Nephron progenitor cell (in vitro differentiated cells): ENCODE results near the gene PARD3.
A peak's percentile ranks its signal among the peaks of the same experiment; 100 is the strongest.
"Not testable (repeated sequence)": the region's sequence is repeated elsewhere in the genome, so short reads cannot be mapped to it uniquely, and the experiment has no call there.

Experiments
- DNase-seq: peaks from one replicate; pipeline ENCODE4 v3.0.0; 2021
- H3K27ac Mint-ChIP-seq: 2 replicates; pipeline ENCODE4 v1.8.0; 2021; ENCODE audit warnings: mild to moderate bottlenecking, moderate library complexity, mixed read lengths
- H3K27me3 Mint-ChIP-seq: 2 replicates; pipeline ENCODE4 v1.8.0; 2021; ENCODE audit warnings: mild to moderate bottlenecking, low read depth, mixed read lengths; ENCODE audit not compliant: poor library complexity
- H3K36me3 Mint-ChIP-seq: 2 replicates; pipeline ENCODE4 v1.8.0; 2021; ENCODE audit warnings: low read depth, mixed read lengths
- H3K4me1 Mint-ChIP-seq: 2 replicates; pipeline ENCODE4 v1.8.0; 2021; ENCODE audit warnings: mixed read lengths
- H3K4me3 Mint-ChIP-seq: 2 replicates; pipeline ENCODE4 v1.8.0; 2021; ENCODE audit warnings: mild to moderate bottlenecking, moderate library complexity, mixed read lengths
- H3K9me3 Mint-ChIP-seq: 2 replicates; pipeline ENCODE4 v1.8.0; 2021; ENCODE audit warnings: mild to moderate bottlenecking, moderate library complexity, mixed read lengths
- CTCF ChIP-seq: fragments of 200-600 bp; sonication (generic); IDR thresholded peaks from 2 replicates; pipeline ENCODE4 v1.5.0; 2021; ENCODE audit warnings: antibody characterized with exemption

PARD3 gene

GRCh38 chr10:34704526-34705184, 110.4 kb downstream of the PARD3 start:
- Mint-ChIP-seq H3K36me3 (no peaks in the 10 kb centered on the region), H3K27ac (no peak overlapping the region), H3K27me3 (no peaks in the 10 kb centered on the region), H3K4me3 (no peak overlapping the region), H3K4me1 (peaks cover 66% of the 10 kb centered on the region), H3K9me3 (peaks cover 3% of the 10 kb centered on the region)
- no peak for DNase-seq
- TF ChIP-seq CTCF, result no peak

- Mint-ChIP-seq H3K27me3 (no peaks in the 10 kb centered on the region), H3K4me1 (peaks cover 68% of the 10 kb centered on the region), H3K36me3 (peaks cover 4% of the 10 kb centered on the region), H3K27ac (peak overlapping the region; percentile 1), H3K9me3 (no peaks in the 10 kb centered on the region), H3K4me3 (no peak overlapping the region)
- no peak for DNase-seq
- TF ChIP-seq CTCF, result no peak
Observed at GRCh38 chr10:34702982-34703381, 112.1 kb downstream of the PARD3 start.

- no peak overlapping the region for H3K4me3 Mint-ChIP-seq
- H3K36me3 Mint-ChIP-seq, result peaks cover 4% of the 10 kb centered on the region
- TF ChIP-seq CTCF, result no peak
Observed at GRCh38 chr10:34702093-34702937, 112.8 kb downstream of the PARD3 start.

GRCh38 chr10:34701194-34701593, 113.9 kb downstream of the PARD3 start:
- H3K27ac Mint-ChIP-seq, result peak overlapping the region; percentile 60
- no peaks in the 10 kb centered on the region for H3K27me3 Mint-ChIP-seq
- H3K4me3 Mint-ChIP-seq, result peak overlapping the region; percentile 24
- peaks cover 60% of the 10 kb centered on the region for H3K4me1 Mint-ChIP-seq
- H3K9me3 Mint-ChIP-seq, result no peaks in the 10 kb centered on the region
- peaks cover 7% of the 10 kb centered on the region for H3K36me3 Mint-ChIP-seq
- DNase-seq, result no peak
- no peak for TF ChIP-seq CTCF

More at GRCh38 chr10:34702093-34702937, 112.8 kb downstream of the PARD3 start:
- Mint-ChIP-seq H3K9me3 (no peaks in the 10 kb centered on the region), H3K4me1 (peaks cover 62% of the 10 kb centered on the region), H3K27me3 (no peaks in the 10 kb centered on the region), H3K27ac (peak overlapping the region; percentile 1)
- DNase-seq, result no peak

GRCh38 chr10:34700752-34701151, 114.3 kb downstream of the PARD3 start:
- Mint-ChIP-seq H3K4me3 (peak overlapping the region; percentile 24), H3K36me3 (peaks cover 11% of the 10 kb centered on the region), H3K4me1 (peaks cover 55% of the 10 kb centered on the region), H3K27ac (peak overlapping the region; percentile 60)
- not testable (repeated sequence) for DNase-seq, H3K27me3 Mint-ChIP-seq, H3K9me3 Mint-ChIP-seq

- peaks cover 15% of the 10 kb centered on the region for H3K36me3 Mint-ChIP-seq
- no peak for TF ChIP-seq CTCF
- H3K4me3 Mint-ChIP-seq, result no peak overlapping the region
- no peaks in the 10 kb centered on the region for H3K9me3 Mint-ChIP-seq
- H3K27me3 Mint-ChIP-seq, result no peaks in the 10 kb centered on the region
- H3K4me1 Mint-ChIP-seq, result peaks cover 50% of the 10 kb centered on the region
- DNase-seq, result no peak
- H3K27ac Mint-ChIP-seq, result no peak overlapping the region
Observed at GRCh38 chr10:34699904-34700517, 115.1 kb downstream of the PARD3 start.
